Sciatic nerve (tissue), 2 donors: Measurements from ENCODE around the gene IL31RA. TPM values are rescaled to one million over a fixed set of nuclear protein-coding genes. Genes with fewer than 3 reads are reported as not detected.
"Not testable (repeated sequence)": the region's sequence is repeated elsewhere in the genome, so short reads cannot be mapped to it uniquely, and the experiment has no call there.

Source experiments
- ATAC-seq: fragments of 200-7000 bp; cut with Tn5 transposase; one replicate; pipeline ENCODE4 v1.9.1; 2020; ENCODE audit warnings: mild to moderate bottlenecking, moderate library complexity
- DNase-seq: peaks from one replicate; pipeline ENCODE4 v3.0.0-alpha.2; 2020; ENCODE audit warnings: low spot score
- intact Hi-C: fragments of 100-400 bp; cut with DNase I; formaldehyde crosslinking; loops from one replicate; pipeline ENCODE4 v1.14.2; 2022
- total RNA-seq: library from RNA; stranded (reverse); fragmentation: NEBNext Ultra II Directional; extraction: Animal tissue kit (Norgen Biotek cat#: 25700); gene quantifications from one replicate; pipeline ENCODE4 v1.2.1, GENCODE V29; 2021
- donor health status: DM: no; HTN: no; CAD: no.
- donor health status: DM: no; HTN: no; CAD: no.

IL31RA gene
- not detected for total RNA-seq

GRCh38 chr5:55850839-55851674, at the start of gene IL31RA:
Gene IL31RA, plus strand, starts transcription at chr5:55851357. Its CDS starts 214 bp downstream, at chr5:55851571.
- DNase-seq, result no peak
- intact Hi-C loops, result no loop called here
- ATAC-seq, result no peak

- intact Hi-C loops, ATAC-seq, DNase-seq: not testable (repeated sequence)
Observed at GRCh38 chr5:55808814-55809213, 42.3 kb upstream of the IL31RA start.

- DNase-seq, intact Hi-C loops: not testable (repeated sequence)
Observed at GRCh38 chr5:55815939-55816338, 35.2 kb upstream of the IL31RA start.

GRCh38 chr5:55816342-55816741, 34.8 kb upstream of the IL31RA start:
- DNase-seq, result no peak

More at GRCh38 chr5:55815939-55816338, 35.2 kb upstream of the IL31RA start:
- ATAC-seq, result not testable (repeated sequence)

GRCh38 chr5:55817030-55817429, 34.1 kb upstream of the IL31RA start:
- intact Hi-C loops, result no loop called here
- no peak for ATAC-seq
- DNase-seq, result no peak

More at GRCh38 chr5:55816342-55816741, 34.8 kb upstream of the IL31RA start:
- no peak for ATAC-seq
- intact Hi-C loops, result no loop called here

GRCh38 chr5:55820488-55820887, 30.7 kb upstream of the IL31RA start:
- no peak for DNase-seq
- intact Hi-C loops, result no loop called here
- no peak for ATAC-seq

GRCh38 chr5:55821731-55822512, 29.2 kb upstream of the IL31RA start:
- DNase-seq, result no peak
- ATAC-seq, result peak; percentile 62
- intact Hi-C loops, result no loop called here

GRCh38 chr5:55823151-55823796, 27.9 kb upstream of the IL31RA start:
- intact Hi-C loops, result no loop called here
- DNase-seq (no peak), ATAC-seq (no peak)

- ATAC-seq (no peak), DNase-seq (no peak)
- intact Hi-C loops, result no loop called here
Observed at GRCh38 chr5:55829956-55830355, 21.2 kb upstream of the IL31RA start.

GRCh38 chr5:55832446-55832845, 18.7 kb upstream of the IL31RA start:
- intact Hi-C loops, result no loop called here
- DNase-seq (no peak), ATAC-seq (no peak)

GRCh38 chr5:55836191-55836590, 15.0 kb upstream of the IL31RA start:
- no peak for ATAC-seq

GRCh38 chr5:55841976-55842375, 9.2 kb upstream of the IL31RA start:
- no peak for DNase-seq
- intact Hi-C loops, result no loop called here
- ATAC-seq, result no peak

More at GRCh38 chr5:55836191-55836590, 15.0 kb upstream of the IL31RA start:
- intact Hi-C loops, result no loop called here
- DNase-seq, result no peak

- intact Hi-C loops, result no loop called here
- ATAC-seq, result no peak
- DNase-seq, result no peak
Observed at GRCh38 chr5:55847837-55848236, 3.3 kb upstream of the IL31RA start.

- ATAC-seq (no peak), DNase-seq (no peak)
- intact Hi-C loops, result no loop called here
Observed at GRCh38 chr5:55848783-55849182, 2.4 kb upstream of the IL31RA start.

- DNase-seq, result no peak
- ATAC-seq, result no peak
- intact Hi-C loops, result no loop called here
Observed at GRCh38 chr5:55851675-55851979, 470 bp downstream of the IL31RA start.

- ATAC-seq (no peak), DNase-seq (no peak)
- intact Hi-C loops, result no loop called here
Observed at GRCh38 chr5:55852503-55852902, 1.3 kb downstream of the IL31RA start.

- intact Hi-C loops, result no loop called here
- no peak for ATAC-seq
- no peak for DNase-seq
Observed at GRCh38 chr5:55853041-55853670, 2.0 kb downstream of the IL31RA start.

GRCh38 chr5:55853818-55854217, 2.7 kb downstream of the IL31RA start:
- intact Hi-C loops, result no loop called here
- ATAC-seq, result peak; percentile 49
- DNase-seq, result no peak

- intact Hi-C loops, result no loop called here
- ATAC-seq, result no peak
- DNase-seq, result no peak
Observed at GRCh38 chr5:55855509-55855908, 4.4 kb downstream of the IL31RA start.
